HFF-Myc (cell line): ENCODE data around the gene ATPAF2.

Experiments
- DNase-seq: peaks from one replicate; pipeline ENCODE4 v3.0.0-alpha.2; 2011; ENCODE audit warnings: low read depth; ENCODE audit errors: extremely low read depth
- H3K4me3 ChIP-seq: replicated peaks from 2 replicates; pipeline ENCODE4 v1.5.1; 2011; ENCODE audit warnings: low read depth, mild to moderate bottlenecking, control low read depth, low read length
- CTCF ChIP-seq: IDR thresholded peaks from 2 replicates; pipeline ENCODE4 v1.5.1; 2012; ENCODE audit warnings: mild to moderate bottlenecking, low read depth, low read length, control low read depth; ENCODE audit errors: missing control alignments

ATPAF2 gene

GRCh38 chr17:18071751-18072150 lies 32.8 kb upstream of the ATPAF2 start:
- no peak for TF ChIP-seq CTCF
- no peak overlapping the region for H3K4me3 ChIP-seq
- no peak for DNase-seq

GRCh38 chr17:18070861-18071340 lies 31.9 kb upstream of the ATPAF2 start:
- TF ChIP-seq CTCF, result no peak
- H3K4me3 ChIP-seq, result peak overlapping the region; percentile 11; the same call in 1 of the 2 replicates
- no peak for DNase-seq

GRCh38 chr17:18069101-18069500 lies 30.1 kb upstream of the ATPAF2 start:
- H3K4me3 ChIP-seq, result no peak overlapping the region
- TF ChIP-seq CTCF, result no peak
- DNase-seq, result no peak

- no peak for TF ChIP-seq CTCF
- DNase-seq, result no peak
- no peak overlapping the region for H3K4me3 ChIP-seq
These were observed 27.9 kb upstream of the ATPAF2 start for GRCh38 chr17:18066866-18067265.

GRCh38 chr17:18065546-18065945 lies 26.6 kb upstream of the ATPAF2 start:
- TF ChIP-seq CTCF, result no peak
- H3K4me3 ChIP-seq, result no peak overlapping the region
- no peak for DNase-seq

- DNase-seq, result no peak
- H3K4me3 ChIP-seq, result no peak overlapping the region
- TF ChIP-seq CTCF, result no peak
These were observed 25.1 kb upstream of the ATPAF2 start for GRCh38 chr17:18064053-18064452.

GRCh38 chr17:18059283-18059682 lies 20.3 kb upstream of the ATPAF2 start:
- TF ChIP-seq CTCF, result no peak
- H3K4me3 ChIP-seq, result no peak overlapping the region
- DNase-seq, result no peak
